Effector CD4-positive, alpha-beta T cell (primary cell): Measurements from ENCODE around the gene MLLT10.

Experiments used
- DNase-seq: peaks from one replicate; pipeline ENCODE4 v3.0.0-alpha.2; 2020

Gene MLLT10

GRCh38 chr10:21517134-21518031 is 16.6 kb upstream of the MLLT10 start:
- DNase-seq, result no peak

DNA sequence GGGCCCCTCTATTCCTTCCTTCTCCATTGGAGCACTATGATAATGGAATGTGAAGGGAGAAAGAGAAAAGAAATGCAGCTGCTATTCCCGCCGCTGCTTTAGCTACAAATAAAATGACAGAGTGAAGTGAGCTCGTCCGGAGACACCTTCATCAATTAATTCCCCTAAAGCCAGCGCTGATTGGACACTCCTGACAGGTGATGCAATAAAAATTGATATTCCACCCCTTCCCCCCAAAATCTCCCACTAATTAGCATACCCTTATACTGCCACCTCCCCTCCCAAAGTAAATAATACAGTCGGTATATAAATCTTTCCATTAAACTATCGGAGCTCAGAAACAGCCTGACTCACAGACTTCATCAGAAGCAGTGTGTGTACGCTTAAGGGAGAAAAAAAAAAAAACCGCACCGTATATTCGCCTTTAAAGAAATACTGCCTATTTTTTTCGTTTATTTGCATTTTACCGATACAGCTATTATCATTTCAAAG is 15.8 kb upstream of the MLLT10 start:
- DNase-seq, result no peak

DNA sequence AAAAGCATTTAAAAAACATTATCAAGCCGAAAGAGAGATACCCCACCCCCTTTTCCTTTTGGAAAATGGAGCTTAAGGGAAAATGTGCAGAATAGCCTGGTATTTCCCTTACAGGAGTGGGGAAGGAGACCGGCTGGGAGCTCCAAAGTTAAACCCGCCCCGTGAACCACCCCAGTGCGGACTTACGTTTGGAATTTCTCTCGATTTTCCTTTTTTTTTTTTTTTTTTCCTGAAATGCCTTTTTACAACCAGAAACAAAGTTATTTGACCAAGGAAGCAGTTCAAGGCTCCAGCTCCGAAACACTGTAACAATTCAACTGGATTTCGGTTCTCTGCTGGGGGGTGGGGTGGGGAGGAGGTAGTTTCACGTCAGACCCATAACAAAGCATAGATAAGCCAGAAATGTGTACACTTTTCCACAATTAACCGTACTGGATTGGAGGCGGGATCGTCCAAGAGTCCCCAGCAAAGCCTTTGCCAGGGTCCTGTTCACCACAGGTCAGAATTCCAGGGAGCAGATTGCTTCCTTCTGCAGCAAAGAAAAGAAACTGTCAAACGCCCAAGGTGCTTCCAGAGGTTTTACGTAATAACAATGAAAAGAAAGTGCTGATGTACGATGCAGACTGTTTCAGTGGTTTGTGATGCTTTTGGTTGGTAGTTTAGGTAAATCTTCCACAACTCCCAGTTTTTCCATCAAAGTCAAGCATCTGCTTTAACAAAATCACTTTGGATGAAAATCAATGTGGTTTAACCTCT is 15.2 kb upstream of the MLLT10 start:
- no peak for DNase-seq

- DNase-seq, result no peak
Measured at GRCh38 chr10:21519397-21519933, 14.6 kb upstream of the MLLT10 start.

DNA sequence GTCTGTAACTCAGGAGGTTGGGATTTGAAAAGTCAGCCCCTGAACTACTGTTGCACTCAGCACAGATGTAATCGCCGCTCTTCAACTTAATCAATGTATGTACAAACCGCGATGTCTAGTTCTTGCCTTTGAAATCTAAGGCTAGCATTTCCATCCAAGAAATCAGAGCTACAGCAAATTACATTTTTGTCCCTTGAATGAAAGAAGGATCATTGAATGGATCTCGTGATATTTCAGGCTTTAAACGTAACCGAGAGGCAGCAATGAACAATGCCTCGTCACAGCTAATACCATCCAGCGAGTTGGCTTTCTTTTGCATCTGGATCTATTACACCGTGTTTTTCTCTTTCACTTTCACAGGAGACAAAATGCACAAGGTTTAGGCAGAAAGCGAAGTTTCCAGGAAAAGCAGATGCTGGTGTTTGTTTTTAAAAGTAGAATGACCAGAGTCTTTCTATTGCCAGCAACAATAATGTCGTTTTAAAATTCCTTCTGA is 14.0 kb upstream of the MLLT10 start:
- DNase-seq, result no peak

- no peak for DNase-seq
Measured at GRCh38 chr10:21520509-21520908, 13.5 kb upstream of the MLLT10 start.

DNA sequence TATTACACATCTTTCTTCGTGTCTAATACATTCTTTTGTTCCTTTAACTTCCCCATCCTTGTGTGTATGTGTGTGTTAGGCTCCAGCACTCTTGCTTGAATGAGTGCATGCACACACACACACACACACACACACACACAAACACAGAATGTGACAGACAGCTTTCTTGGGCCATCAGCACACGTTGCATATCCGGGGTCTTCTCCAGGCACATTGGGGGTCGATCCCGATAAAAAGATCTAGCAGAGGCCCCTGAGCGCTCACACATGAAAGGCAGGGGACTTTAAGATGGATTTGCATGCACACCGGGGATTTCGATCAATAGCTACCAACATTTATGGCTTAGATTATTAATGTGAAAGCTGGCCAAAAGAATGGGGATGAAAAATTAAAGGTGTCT is 13.1 kb upstream of the MLLT10 start:
- no peak for DNase-seq

- no peak for DNase-seq
Measured at GRCh38 chr10:21521751-21522533, 12.1 kb upstream of the MLLT10 start.

GRCh38 chr10:21522631-21523406 is 11.2 kb upstream of the MLLT10 start:
- DNase-seq, result no peak

GRCh38 chr10:21523557-21524008 is 10.4 kb upstream of the MLLT10 start:
- no peak for DNase-seq

DNA sequence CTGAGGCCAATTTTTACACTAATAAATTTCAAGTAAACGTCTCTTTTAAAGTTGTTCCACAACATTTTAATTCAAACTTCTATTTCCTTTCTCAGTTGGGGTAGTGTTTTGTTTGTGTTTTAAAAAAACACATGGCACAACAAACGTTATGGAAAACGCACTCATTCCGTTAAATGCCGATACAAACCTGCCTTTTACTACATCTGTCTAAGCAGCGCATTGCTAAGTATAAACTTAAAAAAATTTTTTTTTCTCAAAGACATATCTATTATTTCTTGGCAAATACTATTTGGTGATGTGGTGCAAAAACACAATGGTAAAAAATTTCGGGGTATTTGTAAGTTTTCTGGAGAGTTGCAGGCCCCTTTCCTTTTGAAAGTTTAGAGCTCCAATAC is 9.9 kb upstream of the MLLT10 start:
- no peak for DNase-seq

DNA sequence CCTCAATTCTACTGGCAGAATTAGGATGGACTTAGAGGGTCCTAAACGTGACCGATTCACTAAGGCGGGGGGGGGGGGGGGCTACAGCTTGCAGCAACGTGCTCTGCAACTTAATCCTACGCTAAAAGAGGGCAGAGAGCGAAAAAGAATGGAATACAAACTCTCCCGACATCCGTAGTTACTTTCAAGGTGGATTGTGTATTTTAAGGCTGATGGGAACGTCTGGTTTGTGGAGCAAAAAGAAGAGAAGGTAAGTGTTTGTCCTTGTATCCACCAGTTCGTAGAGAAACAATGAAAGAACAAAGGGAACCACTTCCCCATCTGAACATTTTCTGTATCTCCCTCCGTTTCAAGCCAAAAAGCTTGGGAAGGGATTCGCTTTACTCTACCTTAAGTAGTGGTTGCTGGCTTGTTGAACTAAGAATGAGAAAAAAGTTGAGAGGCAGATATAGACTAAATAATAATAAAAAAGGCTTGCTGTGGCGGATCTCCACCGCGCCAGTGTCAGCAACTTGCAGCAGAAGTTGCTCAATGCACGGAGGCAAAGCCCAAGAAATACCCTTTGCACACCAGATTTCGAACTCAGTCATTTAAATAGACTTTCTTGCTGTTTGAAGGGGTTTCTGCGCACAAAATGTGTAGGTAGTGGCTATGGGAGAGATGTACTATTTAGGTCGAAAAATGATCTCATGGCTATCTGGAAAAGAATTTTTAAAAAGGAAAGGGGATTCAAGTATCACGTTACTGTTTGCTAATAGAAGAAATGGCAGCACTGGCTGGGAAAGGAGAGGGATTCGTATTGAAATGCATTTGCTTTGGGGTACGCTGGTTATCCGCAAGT is 9.3 kb upstream of the MLLT10 start:
- DNase-seq, result no peak

GRCh38 chr10:21525367-21526187 is 8.5 kb upstream of the MLLT10 start, which contains the start of gene SKIDA1:
Gene SKIDA1 (minus strand): TSS chr10:21525682. CDS start chr10:21517822, 7,860 bp downstream.
- DNase-seq, result peak; percentile 33

- peak; percentile 44 for DNase-seq
Measured at GRCh38 chr10:21526188-21526859, 7.7 kb upstream of the MLLT10 start.

- DNase-seq, result peak; percentile 17
Measured at GRCh38 chr10:21526860-21527597, 7.0 kb upstream of the MLLT10 start.

GRCh38 chr10:21527598-21528235 is 6.3 kb upstream of the MLLT10 start:
- no peak for DNase-seq

GRCh38 chr10:21528236-21529031 is 5.6 kb upstream of the MLLT10 start:
- no peak for DNase-seq
